ENCODE results near the gene C1orf167.

- TF ChIP-seq CTCF (IDR thresholded peaks at IDR 0.05 in 4 of 5, conservative IDR thresholded peaks at IDR 0.05 in 1 of 5): no peak
- no peak for TF ChIP-seq POLR2A (IDR thresholded peaks at IDR 0.05)
Observed at GRCh38 chr1:11740258-11741192, 21.5 kb upstream of the C1orf167 start.

Measured in gastrocnemius medialis (tissue), 4 donors.